ENCODE measurements around the gene TMEM117. TPM values are rescaled to one million over a fixed set of nuclear protein-coding genes. Genes with fewer than 3 reads are reported as not detected.

Gene TMEM117
- total RNA-seq, 2 experiments from 2014 or later: 1.4 TPM

- H3K4me1 Mint-ChIP-seq: no peaks in the 10 kb centered on the region
- H3K27me3 Mint-ChIP-seq: no peaks in the 10 kb centered on the region
- CTCF ChIA-PET: no interaction called here
- ATAC-seq: no peak
- H3K4me3 Mint-ChIP-seq: no peak overlapping the region
- DNase-seq: no peak
- H3K9me3 Mint-ChIP-seq (ENCODE audit: low read depth): no peaks in the 10 kb centered on the region
- POLR2A ChIA-PET: no interaction called here
- intact Hi-C loops (cut with DNase I, micrococcal nuclease): no loop called here
- H3K27ac Mint-ChIP-seq: no peak overlapping the region
- no peaks in the 10 kb centered on the region for H3K36me3 Mint-ChIP-seq (ENCODE audit: low read depth)
These were observed 561.8 kb downstream of the TMEM117 start for GRCh38 chr12:44397631-44398030.

DNA sequence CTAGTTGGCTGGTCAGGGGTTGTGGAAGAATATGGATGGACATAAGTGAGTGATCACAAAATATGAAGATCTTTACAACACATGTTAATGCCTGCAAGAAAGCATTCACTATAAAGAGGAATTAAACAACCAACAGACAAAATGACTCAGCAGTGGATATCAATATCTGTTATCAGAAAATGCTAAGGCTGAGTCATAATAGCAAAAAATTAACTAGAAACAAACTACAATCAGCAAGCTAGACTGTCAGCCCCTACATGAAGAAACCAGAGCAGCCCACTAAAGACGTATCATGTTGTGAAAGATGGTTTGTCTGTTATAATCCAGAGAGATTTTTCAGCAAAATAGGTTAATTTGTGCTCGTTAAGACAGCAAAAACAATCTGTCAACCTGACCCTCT, 567.3 kb downstream of the TMEM117 start:
- no peak overlapping the region for H3K4me3 Mint-ChIP-seq
- DNase-seq (no peak), ATAC-seq (no peak)
- no peaks in the 10 kb centered on the region for H3K9me3 Mint-ChIP-seq (ENCODE audit: low read depth)
- POLR2A ChIA-PET: no interaction called here
- no peaks in the 10 kb centered on the region for H3K4me1 Mint-ChIP-seq
- H3K27ac Mint-ChIP-seq: no peak overlapping the region
- no peaks in the 10 kb centered on the region for H3K36me3 Mint-ChIP-seq (ENCODE audit: low read depth)
- CTCF ChIA-PET: no interaction called here
- H3K27me3 Mint-ChIP-seq: peaks cover 6% of the 10 kb centered on the region
- intact Hi-C loops (cut with DNase I, micrococcal nuclease): loop anchor here in 1 of 2 experiments (5.0 kb wide), 1 partner anchor 51 kb away; no protein-coding TSS in a partner anchor

GRCh38 chr12:44405297-44405696, 569.4 kb downstream of the TMEM117 start:
- ChIA-PET CTCF (no interaction called here), POLR2A (no interaction called here)
- Mint-ChIP-seq H3K27me3 (peaks cover 10% of the 10 kb centered on the region), H3K4me1 (no peaks in the 10 kb centered on the region), H3K4me3 (no peak overlapping the region), H3K9me3 (ENCODE audit: low read depth) (no peaks in the 10 kb centered on the region), H3K27ac (no peak overlapping the region), H3K36me3 (ENCODE audit: low read depth) (no peaks in the 10 kb centered on the region)
- ATAC-seq: no peak
- intact Hi-C loops (cut with DNase I, micrococcal nuclease): no loop called here
- no peak for DNase-seq

DNA sequence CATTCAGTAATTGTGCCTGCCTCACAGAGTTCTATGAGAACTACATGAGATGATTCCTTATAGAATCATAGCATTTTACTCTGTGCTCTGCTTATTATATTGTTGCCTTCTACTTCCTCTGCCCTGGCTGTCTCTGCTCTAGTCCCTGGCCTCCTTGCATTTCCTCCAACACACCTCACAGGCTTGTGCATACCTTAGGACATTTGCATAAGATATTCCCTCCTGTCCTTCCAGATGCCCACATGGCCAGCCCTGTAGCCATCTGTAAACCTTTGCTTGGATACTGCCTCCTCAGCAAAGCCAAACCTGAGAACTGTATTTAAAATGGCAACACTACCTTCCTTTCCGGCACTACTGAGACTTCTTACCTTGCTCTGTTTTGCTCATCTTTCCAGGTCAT, 586.7 kb downstream of the TMEM117 start:
- no peak overlapping the region for H3K27ac Mint-ChIP-seq
- no peaks in the 10 kb centered on the region for H3K36me3 Mint-ChIP-seq (ENCODE audit: low read depth)
- CTCF ChIA-PET: interaction anchor here (0.9 kb wide), 1 partner anchor 133 kb away, joined by 6 read pairs; no protein-coding TSS in a partner anchor
- POLR2A ChIA-PET: no interaction called here
- no peak overlapping the region for H3K4me3 Mint-ChIP-seq
- peaks cover 7% of the 10 kb centered on the region for H3K27me3 Mint-ChIP-seq
- intact Hi-C loops (cut with DNase I, micrococcal nuclease): no loop called here
- no peaks in the 10 kb centered on the region for H3K4me1 Mint-ChIP-seq
- H3K9me3 Mint-ChIP-seq (ENCODE audit: low read depth): no peaks in the 10 kb centered on the region
- ATAC-seq (no peak), DNase-seq (no peak)

GRCh38 chr12:44428825-44429224, 592.9 kb downstream of the TMEM117 start:
- DNase-seq: no peak
- intact Hi-C loops (cut with DNase I, micrococcal nuclease): no loop called here
- ChIA-PET CTCF (no interaction called here), POLR2A (no interaction called here)
- Mint-ChIP-seq H3K36me3 (ENCODE audit: low read depth) (no peaks in the 10 kb centered on the region), H3K27me3 (peaks cover 6% of the 10 kb centered on the region), H3K4me3 (no peak overlapping the region), H3K27ac (no peak overlapping the region), H3K9me3 (ENCODE audit: low read depth) (no peaks in the 10 kb centered on the region), H3K4me1 (no peaks in the 10 kb centered on the region)
- no peak for ATAC-seq

DNA sequence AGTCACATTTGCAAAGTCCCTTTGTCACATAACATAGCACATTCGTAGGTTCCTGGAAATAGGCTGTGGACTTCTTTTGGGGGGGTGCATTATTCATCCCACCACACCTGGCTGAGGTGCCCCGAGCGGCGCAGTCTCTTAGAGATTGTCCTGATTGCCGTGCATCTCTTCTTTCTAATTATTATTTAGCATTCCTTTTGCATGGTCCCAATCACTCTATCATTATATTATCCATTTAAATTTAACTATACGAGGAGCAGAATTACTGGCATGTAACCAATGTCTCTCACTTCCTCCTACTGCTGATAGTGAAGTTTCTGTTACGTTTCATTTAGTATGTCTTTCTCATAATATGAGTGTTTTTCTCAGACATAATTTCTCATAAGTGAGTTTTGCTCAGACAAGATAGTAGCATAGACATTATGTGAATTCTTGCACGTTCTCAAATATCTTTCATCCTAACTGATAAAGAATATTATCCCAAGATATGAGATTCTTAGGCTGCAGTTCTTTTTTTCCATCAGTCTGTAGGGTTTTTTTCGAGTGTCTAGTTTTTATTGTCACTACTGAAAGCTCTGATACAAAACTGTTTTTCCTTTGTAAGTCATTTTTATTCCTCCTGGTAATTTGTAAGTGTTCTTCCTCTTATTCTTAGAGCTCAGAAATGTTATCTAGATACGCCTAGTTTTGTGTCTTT, 595.9 kb downstream of the TMEM117 start:
- no peak for ATAC-seq
- ChIA-PET CTCF (interaction anchor here (0.6 to 0.7 kb wide), 2 partner anchors 84 to 633 kb away, joined by 3 to 4 read pairs; no protein-coding TSS in a partner anchor), POLR2A (no interaction called here)
- DNase-seq: no peak
- no peak overlapping the region for H3K27ac Mint-ChIP-seq
- no peak overlapping the region for H3K4me3 Mint-ChIP-seq
- H3K36me3 Mint-ChIP-seq (ENCODE audit: low read depth): no peaks in the 10 kb centered on the region
- no peaks in the 10 kb centered on the region for H3K4me1 Mint-ChIP-seq
- intact Hi-C loops (cut with DNase I, micrococcal nuclease): no loop called here
- peaks cover 7% of the 10 kb centered on the region for H3K27me3 Mint-ChIP-seq
- no peaks in the 10 kb centered on the region for H3K9me3 Mint-ChIP-seq (ENCODE audit: low read depth)

DNA sequence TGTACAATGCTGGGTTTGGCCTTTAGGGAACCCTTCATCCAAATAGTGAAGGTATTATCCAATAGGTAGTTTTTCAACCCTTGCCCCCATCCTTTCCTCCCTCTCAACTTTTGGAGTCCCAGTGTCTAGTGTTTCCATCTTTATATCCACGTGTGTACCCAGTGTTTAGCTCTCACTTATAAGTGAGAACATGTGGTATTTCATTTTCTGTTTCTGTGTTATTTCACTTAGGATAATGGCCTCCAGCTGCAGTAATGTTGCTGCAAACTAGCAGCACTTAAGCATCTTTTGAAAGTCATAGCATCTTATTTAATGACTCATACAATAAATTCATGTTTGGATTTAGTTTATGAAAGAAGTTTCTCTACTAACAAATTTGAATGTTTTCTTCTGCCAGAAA, 597.8 kb downstream of the TMEM117 start:
- H3K36me3 Mint-ChIP-seq (ENCODE audit: low read depth): no peaks in the 10 kb centered on the region
- H3K4me1 Mint-ChIP-seq: no peaks in the 10 kb centered on the region
- ATAC-seq: no peak
- no peaks in the 10 kb centered on the region for H3K9me3 Mint-ChIP-seq (ENCODE audit: low read depth)
- no peak overlapping the region for H3K27ac Mint-ChIP-seq
- peaks cover 4% of the 10 kb centered on the region for H3K27me3 Mint-ChIP-seq
- POLR2A ChIA-PET: no interaction called here
- DNase-seq: no peak
- no peak overlapping the region for H3K4me3 Mint-ChIP-seq
- CTCF ChIA-PET: no interaction called here
- intact Hi-C loops (cut with DNase I, micrococcal nuclease): no loop called here

DNA sequence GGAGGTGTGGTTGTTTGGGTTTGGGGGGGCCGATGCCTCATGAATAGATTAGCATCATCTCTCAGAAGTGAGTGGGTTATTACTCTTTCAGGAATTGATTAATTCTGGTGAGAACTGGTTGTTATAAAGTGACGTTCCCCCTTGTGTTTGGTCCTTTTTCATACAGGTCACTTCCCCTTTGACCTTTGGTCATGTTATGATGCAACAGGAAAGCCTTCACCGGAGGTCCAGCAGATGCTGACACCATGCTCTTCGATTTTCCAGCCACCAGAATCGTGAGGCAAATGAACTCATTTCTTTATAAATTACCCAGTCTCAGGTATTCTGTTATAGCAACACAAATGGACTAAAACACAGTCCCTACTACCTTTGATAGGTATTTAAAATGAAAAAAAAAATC, 600.9 kb downstream of the TMEM117 start:
- POLR2A ChIA-PET: no interaction called here
- no peaks in the 10 kb centered on the region for H3K4me1 Mint-ChIP-seq

More for the DNA sequence above, 600.9 kb downstream of the TMEM117 start:
- H3K36me3 Mint-ChIP-seq (ENCODE audit: low read depth): no peaks in the 10 kb centered on the region
- no peaks in the 10 kb centered on the region for H3K9me3 Mint-ChIP-seq (ENCODE audit: low read depth)
- ATAC-seq (no peak), DNase-seq (no peak)
- intact Hi-C loops (cut with DNase I, micrococcal nuclease): no loop called here
- CTCF ChIA-PET: interaction anchor here (0.7 kb wide), 1 partner anchor 12 kb away, joined by 3 read pairs; no protein-coding TSS in a partner anchor
- peaks cover 4% of the 10 kb centered on the region for H3K27me3 Mint-ChIP-seq
- no peak overlapping the region for H3K27ac Mint-ChIP-seq
- H3K4me3 Mint-ChIP-seq: no peak overlapping the region

Other genes with a start within 250 kb of the TMEM117 start
- 10 to 100 TPM; 13.2 to 20.2 TPM for gene PUS7L, start 77.3 kb upstream of the TMEM117 start, total RNA-seq
- gene IRAK4, start 77.1 kb upstream of the TMEM117 start, total RNA-seq: 10 to 100 TPM; 26.8 to 31.1 TPM
- 10 to 100 TPM; 15.5 to 17.4 TPM for gene TWF1, start 29.8 kb upstream of the TMEM117 start, total RNA-seq

Data from activated CD4-positive, alpha-beta T cell treated with anti-CD3 and anti-CD28 coated beads for 36 hours (primary cell).